Subcutaneous abdominal adipose tissue (tissue), 5 donors: ENCODE data around the gene PITX1.

ENCODE experiments used
- H3K27ac ChIP-seq: one replicate; pipeline ENCODE4 v1.7.0; 2013; ENCODE audit warnings: low read depth, mild to moderate bottlenecking, inconsistent platforms, low read length, moderate library complexity
- H3K27me3 ChIP-seq, 5 donors: one replicate each; pipeline ENCODE4 v1.7.0; 2013; ENCODE audit warnings: low read length in 5 of 5, inconsistent platforms in 1 of 5; ENCODE audit not compliant: control insufficient read depth in 5 of 5, insufficient read depth in 4 of 5
- H3K36me3 ChIP-seq, 5 donors: one replicate each; pipeline ENCODE4 v1.7.0; 2013; ENCODE audit warnings: low read length in 5 of 5; ENCODE audit not compliant: control insufficient read depth in 5 of 5, insufficient read depth in 5 of 5
- H3K4me1 ChIP-seq, 5 donors: one replicate each; pipeline ENCODE4 v1.7.0; 2013; ENCODE audit warnings: low read length in 5 of 5, mild to moderate bottlenecking in 3 of 5, moderate library complexity in 1 of 5; ENCODE audit not compliant: control insufficient read depth in 5 of 5, insufficient read depth in 5 of 5
- H3K4me3 ChIP-seq, 5 donors: one replicate each; pipeline ENCODE4 v1.7.0; 2013; ENCODE audit warnings: low read length in 5 of 5, low read depth in 1 of 5
- H3K9ac ChIP-seq, 5 donors: one replicate each; pipeline ENCODE4 v1.7.0; 2013; ENCODE audit warnings: low read length in 5 of 5, mild to moderate bottlenecking in 4 of 5, moderate library complexity in 3 of 5
- H3K9me3 ChIP-seq, 5 donors: one replicate each; pipeline ENCODE4 v1.7.0; 2013; ENCODE audit warnings: low read length in 5 of 5; ENCODE audit not compliant: control insufficient read depth in 5 of 5
- donor health status: healthy.
- donor health status: healthy.
- donor health status: healthy.
- donor health status: healthy.
- donor health status: healthy.

The PITX1 gene

GRCh38 chr5:135047347-135047695, 13.3 kb upstream of the PITX1 start:
- Histone ChIP-seq H3K9ac (no peak overlapping the region), H3K9me3 (no peaks in the 10 kb centered on the region), H3K27ac (no peak overlapping the region), H3K4me3 (no peak overlapping the region), H3K4me1 (peaks cover 0 to 3% (median 0%) of the 10 kb centered on the region in 5 donors), H3K36me3 (no peaks in the 10 kb centered on the region), H3K27me3 (peaks cover 17 to 77% (median 63%) of the 10 kb centered on the region in 5 donors)

GRCh38 chr5:135046661-135047346, 12.8 kb upstream of the PITX1 start:
- Histone ChIP-seq H3K4me1 (peaks cover 0 to 3% (median 0%) of the 10 kb centered on the region in 5 donors), H3K9ac (no peak overlapping the region), H3K4me3 (no peak overlapping the region), H3K9me3 (no peaks in the 10 kb centered on the region), H3K36me3 (no peaks in the 10 kb centered on the region), H3K27me3 (peaks cover 15 to 75% (median 58%) of the 10 kb centered on the region in 5 donors), H3K27ac (no peak overlapping the region)

- Histone ChIP-seq H3K4me1 (peaks cover 0 to 7% (median 2%) of the 10 kb centered on the region in 5 donors), H3K27me3 (peaks cover 18 to 75% (median 57%) of the 10 kb centered on the region in 5 donors), H3K36me3 (no peaks in the 10 kb centered on the region), H3K9ac (no peak overlapping the region), H3K9me3 (no peaks in the 10 kb centered on the region), H3K4me3 (no peak overlapping the region), H3K27ac (no peak overlapping the region)
Measured at GRCh38 chr5:135045488-135045887, 11.5 kb upstream of the PITX1 start.

GRCh38 chr5:135042595-135042994, 8.6 kb upstream of the PITX1 start:
- no peak overlapping the region for H3K27ac ChIP-seq
- H3K27me3 ChIP-seq: peaks cover 35 to 91% (median 69%) of the 10 kb centered on the region in 5 donors
- H3K4me1 ChIP-seq: peaks cover 0 to 24% (median 15%) of the 10 kb centered on the region in 5 donors
- H3K36me3 ChIP-seq: no peaks in the 10 kb centered on the region
- no peaks in the 10 kb centered on the region for H3K9me3 ChIP-seq
- no peak overlapping the region for H3K4me3 ChIP-seq
- H3K9ac ChIP-seq: no peak overlapping the region

GRCh38 chr5:135041726-135042125, 7.7 kb upstream of the PITX1 start:
- Histone ChIP-seq H3K27me3 (peaks cover 43 to 93% (median 73%) of the 10 kb centered on the region in 5 donors), H3K9ac (no peak overlapping the region), H3K4me3 (no peak overlapping the region), H3K36me3 (no peaks in the 10 kb centered on the region), H3K27ac (no peak overlapping the region), H3K4me1 (peaks cover 0 to 24% (median 15%) of the 10 kb centered on the region in 5 donors), H3K9me3 (no peaks in the 10 kb centered on the region)

GRCh38 chr5:135041145-135041587, 7.1 kb upstream of the PITX1 start:
- Histone ChIP-seq H3K27me3 (peaks cover 43 to 93% (median 75%) of the 10 kb centered on the region in 5 donors), H3K4me1 (peaks cover 0 to 24% (median 15%) of the 10 kb centered on the region in 5 donors), H3K4me3 (no peak overlapping the region), H3K9me3 (no peaks in the 10 kb centered on the region), H3K36me3 (no peaks in the 10 kb centered on the region), H3K9ac (no peak overlapping the region), H3K27ac (no peak overlapping the region)

- Histone ChIP-seq H3K9me3 (no peaks in the 10 kb centered on the region), H3K36me3 (no peaks in the 10 kb centered on the region), H3K9ac (no peak overlapping the region), H3K4me3 (no peak overlapping the region), H3K4me1 (peaks cover 0 to 24% (median 15%) of the 10 kb centered on the region in 5 donors), H3K27ac (no peak overlapping the region), H3K27me3 (peaks cover 43 to 91% (median 74%) of the 10 kb centered on the region in 5 donors)
Measured at GRCh38 chr5:135040333-135041144, 6.5 kb upstream of the PITX1 start.

- no peaks in the 10 kb centered on the region for H3K36me3 ChIP-seq
- H3K27me3 ChIP-seq: peaks cover 43 to 91% (median 75%) of the 10 kb centered on the region in 5 donors
- H3K4me1 ChIP-seq: peaks cover 0 to 24% (median 15%) of the 10 kb centered on the region in 5 donors
- H3K9me3 ChIP-seq: no peaks in the 10 kb centered on the region
- peak overlapping the region in 1 of 5 donors; percentile 47 for H3K4me3 ChIP-seq
- no peak overlapping the region for H3K27ac ChIP-seq
- no peak overlapping the region for H3K9ac ChIP-seq
Measured at GRCh38 chr5:135040034-135040332, 6.0 kb upstream of the PITX1 start.

- no peaks in the 10 kb centered on the region for H3K9me3 ChIP-seq
- H3K4me1 ChIP-seq: peaks cover 0 to 29% (median 17%) of the 10 kb centered on the region in 5 donors
- H3K27me3 ChIP-seq: peaks cover 43 to 92% (median 75%) of the 10 kb centered on the region in 5 donors
- no peak overlapping the region for H3K9ac ChIP-seq
- no peak overlapping the region for H3K27ac ChIP-seq
- no peaks in the 10 kb centered on the region for H3K36me3 ChIP-seq
- peak overlapping the region in 3 of 5 donors; percentile 5 to 47 (median 18) for H3K4me3 ChIP-seq
Measured at GRCh38 chr5:135039271-135040033, 5.4 kb upstream of the PITX1 start.
